H9 (cell line): Measurements from ENCODE around the gene SEL1L2. TPM values are rescaled to one million over a fixed set of nuclear protein-coding genes. Genes with fewer than 3 reads are reported as not detected.
A peak's percentile ranks its signal among the peaks of the same experiment; 100 is the strongest.

Experiments
- DNase-seq: peaks from one replicate; pipeline ENCODE4 v3.0.0-alpha.2; 2017
- H2AFZ ChIP-seq: one replicate; pipeline ENCODE4 v1.6.1; 2013; ENCODE audit warnings: mild to moderate bottlenecking, low read length, control low read depth, moderate library complexity
- H2AK5ac ChIP-seq: 2 replicates; pipeline ENCODE4 v1.6.1; 2013; ENCODE audit warnings: low read length, control low read depth, mixed read lengths; ENCODE audit not compliant: insufficient read length
- H2BK120ac ChIP-seq: one replicate; pipeline ENCODE4 v1.6.1; 2013; ENCODE audit warnings: low read depth, mild to moderate bottlenecking, low read length, control low read depth, inconsistent platforms; ENCODE audit not compliant: poor library complexity, severe bottlenecking
- H2BK12ac ChIP-seq: 2 replicates; pipeline ENCODE4 v1.6.1; 2013; ENCODE audit warnings: low read length, control low read depth, mixed read lengths, low read depth; ENCODE audit not compliant: insufficient read length
- H2BK15ac ChIP-seq: 2 replicates; pipeline ENCODE4 v1.6.1; 2013; ENCODE audit warnings: low read depth, low read length, control low read depth
- H2BK20ac ChIP-seq: one replicate; pipeline ENCODE4 v1.6.1; 2013; ENCODE audit warnings: low read depth, mild to moderate bottlenecking, low read length, control low read depth, inconsistent platforms; ENCODE audit not compliant: poor library complexity, severe bottlenecking
- H2BK5ac ChIP-seq: 2 replicates; pipeline ENCODE4 v1.6.1; 2013; ENCODE audit warnings: low read length, control low read depth, mixed read lengths; ENCODE audit not compliant: insufficient read length
- H3K14ac ChIP-seq: 2 replicates; pipeline ENCODE4 v1.6.1; 2013; ENCODE audit warnings: low read length, control low read depth; ENCODE audit not compliant: insufficient read depth
- H3K18ac ChIP-seq: 2 replicates; pipeline ENCODE4 v1.6.1; 2013; ENCODE audit warnings: low read depth, mild to moderate bottlenecking, mixed read lengths, low read length, control low read depth; ENCODE audit not compliant: insufficient read length
- H3K23ac ChIP-seq: 2 replicates; pipeline ENCODE4 v1.6.1; 2013; ENCODE audit warnings: low read length, control low read depth, mixed read lengths, low read depth; ENCODE audit not compliant: insufficient read length
- H3K23me2 ChIP-seq: 2 replicates; pipeline ENCODE4 v1.6.1; 2013; ENCODE audit warnings: low read depth, mild to moderate bottlenecking, mixed read lengths, low read length, control low read depth; ENCODE audit not compliant: insufficient read length, poor library complexity, severe bottlenecking
- H3K27ac ChIP-seq: 2 replicates; pipeline ENCODE4 v1.5.1; 2013; ENCODE audit warnings: low read length, control low read depth, mixed read lengths, low read depth; ENCODE audit not compliant: insufficient read length
- H3K27me3 ChIP-seq: 2 replicates; pipeline ENCODE4 v1.6.1; 2013; ENCODE audit warnings: low read length, control low read depth, inconsistent platforms; ENCODE audit not compliant: insufficient read depth
- H3K4ac ChIP-seq: 2 replicates; pipeline ENCODE4 v1.6.1; 2013; ENCODE audit warnings: low read depth, mild to moderate bottlenecking, control low read depth, inconsistent platforms, low read length, moderate library complexity
- H3K4me1 ChIP-seq: 2 replicates; pipeline ENCODE4 v1.6.1; 2013; ENCODE audit warnings: low read length, control low read depth, inconsistent platforms; ENCODE audit not compliant: insufficient read depth
- H3K4me2 ChIP-seq: 2 replicates; pipeline ENCODE4 v1.6.1; 2013; ENCODE audit warnings: low read length, control low read depth, mixed read lengths; ENCODE audit not compliant: insufficient read length, insufficient read depth
- H3K56ac ChIP-seq: 2 replicates; pipeline ENCODE4 v1.6.1; 2013; ENCODE audit warnings: low read depth, mild to moderate bottlenecking, mixed read lengths, low read length, control low read depth; ENCODE audit not compliant: insufficient read length
- H3K79me1 ChIP-seq: 2 replicates; pipeline ENCODE4 v1.6.1; 2013; ENCODE audit warnings: low read depth, mild to moderate bottlenecking, moderate library complexity, low read length, control low read depth, inconsistent platforms; ENCODE audit not compliant: insufficient read depth, poor library complexity, severe bottlenecking
- H3K79me2 ChIP-seq: 2 replicates; pipeline ENCODE4 v1.6.1; 2013; ENCODE audit warnings: low read length, control low read depth, inconsistent platforms; ENCODE audit not compliant: insufficient read depth
- H3K9ac ChIP-seq: 2 replicates; pipeline ENCODE4 v1.6.1; 2013; ENCODE audit warnings: low read length, control low read depth, mixed read lengths; ENCODE audit not compliant: insufficient read length; ENCODE audit errors: extremely low read depth
- H3K9me3 ChIP-seq: one replicate; pipeline ENCODE4 v1.6.1; 2013; ENCODE audit warnings: low read depth, low read length, inconsistent platforms; ENCODE audit not compliant: control insufficient read depth
- H3T11ph ChIP-seq: one replicate; pipeline ENCODE4 v1.6.1; 2013; ENCODE audit warnings: mild to moderate bottlenecking, low read length, control low read depth, inconsistent platforms
- H4K20me1 ChIP-seq: one replicate; pipeline ENCODE4 v1.6.1; 2013; ENCODE audit not compliant: control insufficient read depth, insufficient read length, insufficient read depth
- H4K5ac ChIP-seq: 2 replicates; pipeline ENCODE4 v1.6.1; 2013; ENCODE audit warnings: low read depth, mild to moderate bottlenecking, mixed read lengths, low read length, control low read depth; ENCODE audit not compliant: insufficient read length
- H4K8ac ChIP-seq: replicated peaks from 2 replicates; pipeline ENCODE4 v1.6.1; 2013; ENCODE audit warnings: low read length, control low read depth, mixed read lengths, low read depth; ENCODE audit not compliant: insufficient read length
- H4K91ac ChIP-seq: 2 replicates; pipeline ENCODE4 v1.6.1; 2013; ENCODE audit warnings: low read depth, mild to moderate bottlenecking, moderate library complexity, mixed read lengths, low read length, control low read depth; ENCODE audit not compliant: insufficient read length
- H3K27ac Mint-ChIP-seq, 3 experiments: 2 replicates in 2 of 3; 3 replicates in 1 of 3; pipeline ENCODE4 v1.8.0; 2020 to 2021; ENCODE audit warnings: mixed read lengths in 3 of 3, mild to moderate bottlenecking in 1 of 3, moderate library complexity in 1 of 3
- H3K27me3 Mint-ChIP-seq: 2 replicates; pipeline ENCODE4 v1.8.0; 2021; ENCODE audit warnings: low read depth, mild to moderate bottlenecking, moderate library complexity, mixed read lengths
- H3K36me3 Mint-ChIP-seq, 3 experiments: 2 replicates in 2 of 3; 3 replicates in 1 of 3; pipeline ENCODE4 v1.8.0; 2020 to 2021; ENCODE audit warnings: low read depth in 3 of 3, mixed read lengths in 3 of 3; ENCODE audit not compliant: insufficient read depth in 1 of 3
- H3K4me1 Mint-ChIP-seq, 2 experiments: 2 replicates each; pipeline ENCODE4 v1.8.0; 2020; ENCODE audit warnings: mixed read lengths in 2 of 2
- H3K4me3 Mint-ChIP-seq, 2 experiments: 2 replicates in 1 of 2; 3 replicates in 1 of 2; pipeline ENCODE4 v1.8.0; 2020 to 2021; ENCODE audit warnings: mild to moderate bottlenecking in 2 of 2, mixed read lengths in 2 of 2, moderate library complexity in 1 of 2
- H3K9me3 Mint-ChIP-seq, 2 experiments: 2 replicates in 1 of 2; 3 replicates in 1 of 2; pipeline ENCODE4 v1.8.0; 2020; ENCODE audit warnings: mild to moderate bottlenecking in 2 of 2, mixed read lengths in 2 of 2, moderate library complexity in 1 of 2
- WGBS: extraction: QIAGEN DNeasy Blood & Tissue Kit; methylation state at CpG from one replicate; pipeline ENCODE4 v1.1.7; 2013; ENCODE audit warnings: missing lambda C conversion rate, low lambda C conversion rate, mixed read lengths; ENCODE audit not compliant: insufficient read length; ENCODE audit errors: extremely low coverage; 5-methylcytosine and 5-hydroxymethylcytosine counted together
- total RNA-seq: library from RNA; stranded (reverse); gene quantifications from 2 replicates; pipeline ENCODE4 v1.2.1, GENCODE V29; 2021
- TF ChIP-seq, protein P1 (sequence below): fragments of 200-600 bp; sonication (generic); conservative IDR thresholded peaks from 3 replicates; pipeline ENCODE4 v1.8.0; 2021; ENCODE audit warnings: antibody characterized with exemption, mild to moderate bottlenecking

SEL1L2 gene
- total RNA-seq, 1 experiment from 2014 or later = not detected

DNA sequence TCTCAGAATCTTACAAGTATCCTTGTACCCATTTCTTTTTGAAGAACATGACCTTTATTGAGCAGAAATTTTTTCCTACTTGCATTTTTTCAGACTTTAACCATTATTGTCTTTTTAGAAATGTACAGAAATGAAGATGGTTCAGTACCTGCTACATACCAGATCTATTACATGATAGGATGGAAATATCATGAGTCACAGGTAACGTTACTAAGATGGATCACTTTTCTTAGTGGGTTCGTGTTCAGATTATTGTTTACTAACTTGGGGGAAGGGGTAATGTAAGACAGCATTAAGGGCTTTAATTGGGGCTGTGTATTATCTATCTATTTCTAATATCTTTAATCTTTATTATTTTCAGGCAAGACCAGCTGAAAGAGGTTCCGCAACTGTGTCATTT, 173.7 kb downstream of the SEL1L2 start:
- H4K20me1 ChIP-seq = no peaks in the 10 kb centered on the region
- no peaks in the 10 kb centered on the region for H3K79me2 ChIP-seq
- H3K4me3 Mint-ChIP-seq = no peak overlapping the region
- H2BK12ac ChIP-seq = no peak overlapping the region
- H3K36me3 Mint-ChIP-seq = peaks cover 0 to 50% (median 41%) of the 10 kb centered on the region in 3 experiments; a peak in 6 of 7 replicates
- no peak overlapping the region for H3T11ph ChIP-seq
- no peaks in the 10 kb centered on the region for H3K27me3 Mint-ChIP-seq
- no peaks in the 10 kb centered on the region for H3K9me3 Mint-ChIP-seq
- H3K27me3 ChIP-seq = no peaks in the 10 kb centered on the region
- no peak overlapping the region for H2AFZ ChIP-seq
- no peak for DNase-seq
- no peak overlapping the region for H2AK5ac ChIP-seq
- no peak overlapping the region for H3K4ac ChIP-seq
- H3K14ac ChIP-seq = no peak overlapping the region
- H4K91ac ChIP-seq = no peak overlapping the region
- H3K9ac ChIP-seq = no peak overlapping the region
- no peak overlapping the region for H3K56ac ChIP-seq
- no peak overlapping the region for H3K27ac ChIP-seq
- H2BK15ac ChIP-seq = no peak overlapping the region
- no peak overlapping the region for H3K18ac ChIP-seq
- no peaks in the 10 kb centered on the region for H3K23me2 ChIP-seq
- no peaks in the 10 kb centered on the region for H3K79me1 ChIP-seq
- TF ChIP-seq, protein P1, sequence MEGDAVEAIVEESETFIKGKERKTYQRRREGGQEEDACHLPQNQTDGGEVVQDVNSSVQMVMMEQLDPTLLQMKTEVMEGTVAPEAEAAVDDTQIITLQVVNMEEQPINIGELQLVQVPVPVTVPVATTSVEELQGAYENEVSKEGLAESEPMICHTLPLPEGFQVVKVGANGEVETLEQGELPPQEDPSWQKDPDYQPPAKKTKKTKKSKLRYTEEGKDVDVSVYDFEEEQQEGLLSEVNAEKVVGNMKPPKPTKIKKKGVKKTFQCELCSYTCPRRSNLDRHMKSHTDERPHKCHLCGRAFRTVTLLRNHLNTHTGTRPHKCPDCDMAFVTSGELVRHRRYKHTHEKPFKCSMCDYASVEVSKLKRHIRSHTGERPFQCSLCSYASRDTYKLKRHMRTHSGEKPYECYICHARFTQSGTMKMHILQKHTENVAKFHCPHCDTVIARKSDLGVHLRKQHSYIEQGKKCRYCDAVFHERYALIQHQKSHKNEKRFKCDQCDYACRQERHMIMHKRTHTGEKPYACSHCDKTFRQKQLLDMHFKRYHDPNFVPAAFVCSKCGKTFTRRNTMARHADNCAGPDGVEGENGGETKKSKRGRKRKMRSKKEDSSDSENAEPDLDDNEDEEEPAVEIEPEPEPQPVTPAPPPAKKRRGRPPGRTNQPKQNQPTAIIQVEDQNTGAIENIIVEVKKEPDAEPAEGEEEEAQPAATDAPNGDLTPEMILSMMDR = no peak
- no peaks in the 10 kb centered on the region for H3K4me1 Mint-ChIP-seq
- H3K4me2 ChIP-seq = no peak overlapping the region
- no CpG with 5 or more reads among the region's 3 CpGs for WGBS
- H3K23ac ChIP-seq = no peak overlapping the region
- no peaks in the 10 kb centered on the region for H3K4me1 ChIP-seq
- no peak overlapping the region for H4K5ac ChIP-seq
- H2BK120ac ChIP-seq = no peak overlapping the region
- 0 out of 7 replicates have a peak overlapping the region, but pooled peaks of 1 of the 3 experiments have one; percentile 76 for H3K27ac Mint-ChIP-seq
- no peak overlapping the region for H4K8ac ChIP-seq
- no peaks in the 10 kb centered on the region for H3K9me3 ChIP-seq
- H2BK20ac ChIP-seq = no peak overlapping the region
- H2BK5ac ChIP-seq = no peak overlapping the region
